Pancreas (tissue), 10 donors: ENCODE results near the gene PI4KA. TPM values are rescaled to one million over a fixed set of nuclear protein-coding genes. Genes with fewer than 3 reads are reported as not detected.

Experiments
- ATAC-seq, 4 donors: fragments of 200-7000 bp; cut with Tn5 transposase; one replicate each; pipeline versions ENCODE4 v1.8.0 to v1.9.1; 2020; ENCODE audit warnings: mild to moderate bottlenecking in 4 of 4, moderate library complexity in 4 of 4
- DNase-seq, 6 donors: peaks; one replicate each; pipeline ENCODE4 v3.0.0-alpha.2; 2020
- FAIRE-seq: peaks from 2 replicates; lab custom pipeline; 2012; peaks lifted over from hg19 to GRCh38; lab: Jason Lieb, UNC
- H3K27ac ChIP-seq, 4 donors: fragments of 200-600 bp; sonication (generic); 1 replicate in 3 of 4; 2 replicates in 1 of 4; pipeline versions ENCODE4 v1.5.0 to v1.8.0; 2020
- H3K27me3 ChIP-seq, 4 donors: fragments of 200-600 bp; one replicate each; pipeline ENCODE4 v1.8.0; 2021
- H3K36me3 ChIP-seq, 3 donors: fragments of 200-600 bp; sonication (generic) in 1 of 3; one replicate each; pipeline versions ENCODE4 v1.5.0 to v1.8.0; 2020 to 2021
- H3K4me1 ChIP-seq, 3 donors: fragments of 200-600 bp; one replicate each; pipeline ENCODE4 v1.8.0; 2021
- H3K4me3 ChIP-seq, 4 donors: fragments of 200-600 bp; sonication (generic) in 2 of 4; one replicate each; pipeline versions ENCODE4 v1.5.0 to v1.8.0; 2020 to 2021
- H3K9me3 ChIP-seq, 4 donors: fragments of 200-600 bp; one replicate each; pipeline ENCODE4 v1.8.0; 2021
- CTCF ChIP-seq, 4 donors: fragments of 200-600 bp; sonication (generic) in 3 of 4; IDR thresholded peaks; one replicate each; pipeline versions ENCODE4 v1.5.0 to v1.8.0; 2021; ENCODE audit warnings: antibody characterized with exemption in 4 of 4
- WGBS, 2 donors: extraction: QIAGEN DNeasy Blood & Tissue Kit; methylation state at CpG; one replicate each; pipeline ENCODE4 v1.1.7; 2013; 5-methylcytosine and 5-hydroxymethylcytosine counted together
- intact Hi-C, 3 donors: fragments of 100-400 bp; cut with DNase I; formaldehyde crosslinking; loops; one replicate each; pipeline versions ENCODE4 v1.11.1 to v1.14.2; 2022
- polyA plus RNA-seq, 2 donors: library from polyadenylated mRNA; stranded (reverse); fragments of 200-250 nt; gene quantifications; one replicate each; pipeline ENCODE4 v1.2.3, GENCODE V29; 2013
- total RNA-seq, 6 donors: library from RNA; stranded (reverse); fragmentation: NEBNext Ultra II Directional in 4 of 6; extraction: Animal tissue kit (Norgen Biotek cat#: 25700) in 4 of 6; gene quantifications; one replicate each; pipeline versions ENCODE4 v1.2.1 to v1.2.4, GENCODE V29; 2021 to 2023
- donor health status: healthy with polysubstance abuse.
- donor health status: DM: no; HTN: no; CAD: no; lungs with moderate emphysema.
- donor health status: DM: no; HTN: no; CAD: no.
- donor health status: control.
- donor health status: control.
- donor health status: Bipolar disorder and iron deficiency.
- donor health status: DM: yes; HTN: yes; CAD: no.
- donor health status: DM: no; HTN: no; CAD: no.
- donor health status: DM: no; HTN: no; CAD: no.
- donor health status: DM: yes; HTN: yes; CAD: no.

The PI4KA gene
- total and polyA plus RNA-seq, 8 donors = 23.6 to 46.6 (median 32.0) TPM

GRCh38 chr22:20885557-20886323, 27.1 kb upstream of the PI4KA start:
- Histone ChIP-seq H3K27ac (peak overlapping the region in 3 of 4 donors; percentile 32 to 65 (median 65)), H3K36me3 (peaks cover 0 to 40% (median 0%) of the 10 kb centered on the region in 3 donors), H3K4me1 (peaks cover 0 to 7% (median 6%) of the 10 kb centered on the region in 3 donors), H3K27me3 (no peaks in the 10 kb centered on the region), H3K4me3 (no peak overlapping the region), H3K9me3 (no peaks in the 10 kb centered on the region)
- ATAC-seq (peak; percentile 97 to 99 (median 99)), DNase-seq (peak; percentile 78 to 91 (median 86)), FAIRE-seq (no peak)
- WGBS, 2 donors = 14 to 20% methylated on average over 10 of the region's 10 CpGs
- TF ChIP-seq CTCF (IDR thresholded peaks at IDR 0.05) = peak; percentile 67 to 79 (median 70)
- intact Hi-C loops = no loop called here

DNA sequence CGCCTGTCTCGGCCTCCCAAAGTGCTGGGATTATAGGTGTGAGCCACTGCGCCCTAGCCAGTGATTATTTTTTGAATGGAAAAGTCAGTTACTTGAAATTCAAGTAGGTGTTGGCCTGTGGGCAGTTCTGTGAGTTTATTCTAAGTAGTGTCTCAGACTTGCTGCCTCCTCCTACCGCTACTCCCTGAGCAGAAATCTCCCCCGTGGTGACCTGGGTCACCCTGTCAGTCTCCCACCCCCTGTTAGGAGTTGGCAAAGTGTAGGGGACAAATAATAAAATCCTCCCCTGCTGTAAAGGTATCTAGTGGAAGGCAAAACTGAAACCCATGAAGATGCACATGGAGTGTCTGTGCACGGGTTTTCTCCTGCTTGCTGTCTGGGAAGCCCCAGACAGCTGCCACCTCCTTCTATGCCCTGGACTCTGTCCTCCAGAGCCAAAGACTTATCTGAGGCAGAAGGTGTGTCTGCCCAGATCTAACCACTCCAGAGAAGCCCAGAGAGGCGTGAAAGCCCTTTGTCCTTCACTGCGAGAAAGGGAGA, 26.5 kb upstream of the PI4KA start:
- intact Hi-C loops = no loop called here
- ATAC-seq = peak in 1 of 4 donors; percentile 4
- Histone ChIP-seq H3K27ac (peak overlapping the region in 2 of 4 donors; percentile 65), H3K4me1 (peaks cover 0 to 7% (median 6%) of the 10 kb centered on the region in 3 donors), H3K27me3 (no peaks in the 10 kb centered on the region), H3K4me3 (no peak overlapping the region), H3K36me3 (peaks cover 0 to 40% (median 0%) of the 10 kb centered on the region in 3 donors), H3K9me3 (no peaks in the 10 kb centered on the region)
- no peak for TF ChIP-seq CTCF (IDR thresholded peaks at IDR 0.05)
- FAIRE-seq = no peak
- DNase-seq = no peak
- 61 to 66% methylated on average over 8 of the region's 8 CpGs for WGBS, 2 donors

GRCh38 chr22:20884454-20884853, 25.8 kb upstream of the PI4KA start:
- intact Hi-C loops = no loop called here
- Histone ChIP-seq H3K4me3 (no peak overlapping the region), H3K4me1 (peaks cover 0 to 7% (median 6%) of the 10 kb centered on the region in 3 donors), H3K27ac (no peak overlapping the region), H3K27me3 (no peaks in the 10 kb centered on the region), H3K36me3 (peaks cover 0 to 40% (median 0%) of the 10 kb centered on the region in 3 donors), H3K9me3 (no peaks in the 10 kb centered on the region)
- FAIRE-seq (no peak), DNase-seq (no peak), ATAC-seq (no peak)
- TF ChIP-seq CTCF (IDR thresholded peaks at IDR 0.05) = no peak
- WGBS, 2 donors = 70 to 73% methylated on average over 4 of the region's 4 CpGs

- TF ChIP-seq CTCF (IDR thresholded peaks at IDR 0.05) = no peak
- H3K27ac ChIP-seq = no peak overlapping the region
- peaks cover 0 to 40% (median 0%) of the 10 kb centered on the region in 3 donors for H3K36me3 ChIP-seq
- no peaks in the 10 kb centered on the region for H3K9me3 ChIP-seq
- intact Hi-C loops = no loop called here
- H3K4me1 ChIP-seq = peaks cover 0 to 7% (median 6%) of the 10 kb centered on the region in 3 donors
- WGBS, 2 donors = 85 to 90% methylated on average over 6 of the region's 6 CpGs
- FAIRE-seq (no peak), DNase-seq (no peak), ATAC-seq (no peak)
- H3K27me3 ChIP-seq = no peaks in the 10 kb centered on the region
- no peak overlapping the region for H3K4me3 ChIP-seq
Measured at GRCh38 chr22:20882855-20883254, 24.2 kb upstream of the PI4KA start.
